ENCODE measurements around the gene MEAK7. TPM values are rescaled to one million over a fixed set of nuclear protein-coding genes. Genes with fewer than 3 reads are reported as not detected.

The MEAK7 gene
- total and polyA plus RNA-seq, 2 of the 8 experiments (the other 6 are each of a cell fraction or from before 2014, with no cell fraction given) = 9.6 to 19.6 TPM

GRCh38 chr16:84519855-84520254, 15.4 kb upstream of the MEAK7 start:
- Histone ChIP-seq H2BK120ac (replicated peaks; ENCODE audit: low read depth, low read length) (no peak overlapping the region), H3K4ac (replicated peaks; ENCODE audit: insufficient read length, low read depth, low read length) (no peak overlapping the region), H2BK20ac (ENCODE audit: low read length) (no peak overlapping the region), H3K56ac (replicated peaks; ENCODE audit: insufficient read length, low read depth, low read length) (no peak overlapping the region), H4K8ac (ENCODE audit: extremely low read depth, insufficient read depth, low read length) (no peak overlapping the region; the same call in 1 of the 2 replicates), H2BK15ac (ENCODE audit: low read length) (no peak overlapping the region), H3K23me2 (ENCODE audit: low read depth, low read length) (no peaks in the 10 kb centered on the region), H3K79me1 (ENCODE audit: low read depth, low read length) (no peaks in the 10 kb centered on the region), H3K27me3 (replicated peaks in 1 of 4; ENCODE audit: control insufficient read depth in 3 of 4, extremely low read depth in 1 of 4, insufficient read depth in 3 of 4, low read length in 3 of 4) (no peaks in the 10 kb centered on the region), H3K4me1 (replicated peaks in 1 of 4; ENCODE audit: control insufficient read depth in 3 of 4, insufficient read depth in 4 of 4, low read length in 3 of 4) (peaks cover 0 to 4% (median 2%) of the 10 kb centered on the region in 4 experiments; a peak in 6 of 7 replicates), H4K5ac (ENCODE audit: insufficient read length, low read depth, low read length) (no peak overlapping the region), H3K9ac (replicated peaks in 1 of 4; ENCODE audit: extremely low read depth in 1 of 4, low read depth in 3 of 4, low read length in 3 of 4) (no peak overlapping the region), H3K23ac (ENCODE audit: insufficient read length) (no peak overlapping the region), H2BK5ac (ENCODE audit: low read depth, low read length) (no peak overlapping the region), H3K9me3 (ENCODE audit: insufficient read depth in 2 of 2, low read depth in 1 of 2, low read length in 1 of 2) (no peaks in the 10 kb centered on the region; a peak in 1 of 4 replicates), H3K14ac (ENCODE audit: insufficient read length) (no peak overlapping the region), H3K18ac (ENCODE audit: extremely low read depth, low read length) (no peak overlapping the region), H4K91ac (replicated peaks; ENCODE audit: insufficient read length, low read length) (no peak overlapping the region), H3K4me2 (ENCODE audit: insufficient read depth in 1 of 2, low read depth in 2 of 2, low read length in 2 of 2) (no peak overlapping the region), H2AFZ (ENCODE audit: low read length) (no peak overlapping the region), H2BK12ac (ENCODE audit: low read depth, low read length) (no peak overlapping the region), H3K4me3 (ENCODE audit: extremely low read depth in 1 of 4, insufficient read depth in 2 of 4, low read depth in 3 of 4, low read length in 4 of 4) (no peak overlapping the region), H3K79me2 (ENCODE audit: control insufficient read depth in 1 of 2, insufficient read depth in 2 of 2, low read length in 2 of 2) (no peaks in the 10 kb centered on the region), H3K27ac (ENCODE audit: low read depth, low read length) (no peak overlapping the region), H4K20me1 (replicated peaks in 1 of 2; ENCODE audit: control insufficient read depth in 1 of 2, insufficient read depth in 2 of 2, low read length in 2 of 2) (no peaks in the 10 kb centered on the region), H3K36me3 (ENCODE audit: control insufficient read depth in 2 of 4, insufficient read depth in 4 of 4, low read length in 3 of 4) (no peaks in the 10 kb centered on the region), H2AK5ac (ENCODE audit: low read depth, low read length) (no peak overlapping the region)
- 88% methylated on average over 10 of the region's 11 CpGs; no CpG with 5 or more reads in 1 of the 2 experiments for WGBS, 2 experiments (ENCODE audit: extremely low coverage in 1 of 2, insufficient coverage in 1 of 2, insufficient read length in 1 of 2, insufficient replicate concordance in 2 of 2, low coverage in 1 of 2, low lambda C conversion rate in 2 of 2, missing lambda C conversion rate in 1 of 2)
- ChIA-PET CTCF (ENCODE audit: partially characterized antibody) (interaction anchor here (0.6 to 5.1 kb wide), 12 partner anchors 8 to 227 kb away, joined by 3 to 30 read pairs (median 4); no protein-coding TSS in a partner anchor), POLR2A (ENCODE audit: partially characterized antibody) (interaction anchor here (1.2 to 2.1 kb wide), 3 partner anchors 38 to 99 kb away, joined by 3 to 8 read pairs (median 3); no protein-coding TSS in a partner anchor)
- DNase-seq (ENCODE audit: low read depth in 1 of 2, low spot score in 2 of 2) (no peak), FAIRE-seq (no peak)
